Body of pancreas (tissue), 4 donors: ENCODE data around the gene KRT72.

Source experiments
- CTCF ChIP-seq, 7 experiments: fragments of 450-650 bp in 4 of 7; fragments of 200-600 bp in 3 of 7; sonication (generic) in 3 of 7; IDR thresholded peaks; one replicate each; pipeline ENCODE4 v1.5.1; 2016 to 2019; ENCODE audit warnings: antibody characterized with exemption in 7 of 7
- POLR2A ChIP-seq, 3 donors: fragments of 450-650 bp; IDR thresholded peaks; one replicate each; pipeline ENCODE4 v1.6.1; 2016; ENCODE audit warnings: antibody characterized with exemption in 3 of 3, mild to moderate bottlenecking in 2 of 3

GRCh38 chr12:52552681-52553195, 48.5 kb downstream of the KRT72 start, which contains the start of gene KRT71:
- TF ChIP-seq CTCF (IDR thresholded peaks at IDR 0.05), result no peak
- TF ChIP-seq POLR2A (IDR thresholded peaks at IDR 0.05), result no peak
